Fibroblast of villous mesenchyme (primary cell): ENCODE data around the gene DALRD3. TPM values are rescaled to one million over a fixed set of nuclear protein-coding genes. Genes with fewer than 3 reads are reported as not detected.
A peak's percentile ranks its signal among the peaks of the same experiment; 100 is the strongest.

Experiments
- DNase-seq: peaks from one replicate; pipeline ENCODE4 v3.0.0-alpha.2; 2010; ENCODE audit warnings: low read depth
- H3K4me3 ChIP-seq: 2 replicates; pipeline ENCODE4 v1.5.1; 2011; ENCODE audit warnings: low read depth, mild to moderate bottlenecking, low read length
- CTCF ChIP-seq: IDR thresholded peaks from 2 replicates; pipeline ENCODE4 v1.5.1; 2012; ENCODE audit warnings: low read depth, mild to moderate bottlenecking, low read length; ENCODE audit not compliant: insufficient read depth
- total RNA-seq: library from RNA; depleted of rRNA; stranded (reverse); fragments of >200 nt; gene quantifications from 2 replicates; pipeline ENCODE4 v1.2.3, GENCODE V29; 2012

DALRD3 gene
- total RNA-seq, 1 donor = 40.6 TPM

DNA sequence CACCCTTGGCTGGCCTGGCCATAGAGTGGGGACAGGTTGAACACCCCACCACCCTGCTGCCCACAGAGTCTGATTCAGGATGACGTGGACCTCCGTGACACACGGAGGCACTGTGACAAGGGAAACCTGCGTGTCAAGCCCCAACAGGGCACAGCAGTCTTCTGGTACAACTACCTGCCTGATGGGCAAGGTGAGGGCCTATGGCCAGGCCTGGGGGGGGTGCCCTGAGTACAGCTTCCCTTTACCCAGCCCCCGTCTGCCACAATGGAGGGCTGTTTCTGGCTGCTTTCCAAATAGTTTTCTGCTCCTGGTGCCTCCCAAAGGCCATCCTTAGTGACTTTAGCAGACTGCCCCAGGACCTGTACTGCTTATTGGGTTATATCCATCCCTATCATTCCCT is 12.4 kb downstream of the DALRD3 start:
- peak overlapping the region; percentile 87 for H3K4me3 ChIP-seq
- no peak for TF ChIP-seq CTCF
- DNase-seq = no peak

GRCh38 chr3:49005303-49005680 is 13.1 kb downstream of the DALRD3 start:
- no peak for TF ChIP-seq CTCF
- H3K4me3 ChIP-seq = no peak overlapping the region
- DNase-seq = no peak

- no peak for TF ChIP-seq CTCF
- no peak for DNase-seq
Measured at GRCh38 chr3:49004352-49005302, 13.8 kb downstream of the DALRD3 start.

DNA sequence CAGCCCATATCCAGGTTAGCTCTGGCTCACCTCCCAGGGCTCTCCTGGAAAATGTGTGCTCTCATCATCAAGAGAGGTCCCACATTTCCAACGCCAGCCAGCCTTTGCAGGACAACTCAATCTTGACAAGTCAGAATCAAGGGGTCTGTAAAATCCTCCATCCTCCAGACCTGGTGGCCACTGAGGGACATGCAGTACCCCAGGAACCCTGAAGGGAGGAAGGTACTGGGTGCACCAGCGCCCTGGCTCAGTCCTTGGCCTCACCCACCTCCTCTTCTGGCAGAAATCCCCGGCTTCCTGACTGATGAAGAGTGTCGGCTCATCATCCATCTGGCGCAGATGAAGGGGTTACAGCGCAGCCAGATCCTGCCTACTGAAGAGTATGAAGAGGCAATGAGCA is 17.2 kb downstream of the DALRD3 start:
- DNase-seq = no peak
- TF ChIP-seq CTCF = no peak
- H3K4me3 ChIP-seq = no peak overlapping the region

More at GRCh38 chr3:49004352-49005302, 13.8 kb downstream of the DALRD3 start:
- H3K4me3 ChIP-seq = no peak overlapping the region

GRCh38 chr3:48999085-48999858 is 19.1 kb downstream of the DALRD3 start:
- no peak overlapping the region for H3K4me3 ChIP-seq
- no peak for TF ChIP-seq CTCF
- DNase-seq = no peak

DNA sequence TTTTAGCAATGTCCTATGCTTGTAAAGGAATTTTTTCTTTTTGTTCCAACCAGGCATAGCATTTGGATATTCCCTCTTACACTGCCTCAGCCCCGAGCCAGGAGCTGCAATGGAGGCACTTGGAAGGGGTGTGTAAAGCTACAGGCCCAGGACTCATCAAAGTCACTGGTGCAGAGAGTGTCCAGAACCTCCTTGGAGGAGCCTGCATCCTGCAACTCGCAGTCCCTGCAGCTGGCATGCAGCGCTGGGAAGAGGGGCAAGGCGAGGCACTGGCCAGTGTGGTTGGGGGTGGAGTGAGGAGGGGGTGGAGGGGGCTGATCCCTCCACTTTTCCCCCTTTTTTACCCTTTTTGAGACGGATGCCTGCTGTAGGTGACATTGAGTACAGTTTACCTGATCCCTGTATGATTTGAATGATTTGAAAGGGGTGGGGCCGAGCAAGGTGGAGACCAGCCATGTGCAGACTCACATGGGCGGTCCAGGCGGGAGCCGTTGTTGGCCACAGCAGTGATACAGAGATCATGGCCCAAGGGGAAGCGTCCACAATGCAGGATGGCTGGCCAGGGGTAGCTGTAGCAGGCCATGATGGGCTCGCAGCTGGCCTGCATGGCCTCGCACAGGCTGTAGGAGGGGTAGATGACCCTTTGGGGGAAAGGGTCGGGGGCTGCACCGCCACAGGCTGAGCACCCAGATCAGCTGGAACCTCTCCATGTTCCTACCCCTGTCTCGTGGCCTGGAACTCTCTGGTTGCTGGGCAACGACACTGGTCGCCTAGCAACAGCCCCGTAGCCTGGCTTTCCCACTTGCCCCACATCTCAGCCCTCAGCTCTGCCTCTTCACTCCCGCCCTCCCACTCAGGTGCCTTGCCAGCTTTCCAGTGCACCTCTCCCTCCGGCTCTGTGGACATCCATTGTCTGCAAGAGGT is 20.4 kb downstream of the DALRD3 start:
- no peak for DNase-seq
- no peak overlapping the region for H3K4me3 ChIP-seq
- no peak for TF ChIP-seq CTCF
